HUES64 (cell line): ENCODE results near the gene DYSF.

Experiments
- H3K27ac ChIP-seq: 2 replicates; pipeline ENCODE4 v1.7.0; 2013; ENCODE audit warnings: low read depth, low read length, inconsistent platforms
- H3K27me3 ChIP-seq: 2 replicates; pipeline ENCODE4 v1.6.1; 2013; ENCODE audit warnings: mild to moderate bottlenecking, low read length; ENCODE audit not compliant: insufficient read depth
- H3K36me3 ChIP-seq: 2 replicates; pipeline ENCODE4 v1.6.1; 2013; ENCODE audit warnings: mild to moderate bottlenecking, low read length; ENCODE audit not compliant: insufficient read depth
- H3K4me1 ChIP-seq: 2 replicates; pipeline ENCODE4 v1.6.1; 2013; ENCODE audit warnings: mild to moderate bottlenecking, low read length, moderate library complexity; ENCODE audit not compliant: insufficient read depth
- H3K4me3 ChIP-seq: 2 replicates; pipeline ENCODE4 v1.5.1; 2013; ENCODE audit warnings: mild to moderate bottlenecking, low read length, moderate library complexity
- H3K9ac ChIP-seq: 2 replicates; pipeline ENCODE4 v1.6.1; 2013; ENCODE audit warnings: mild to moderate bottlenecking, low read depth, low read length
- H3K9me3 ChIP-seq: 2 replicates; pipeline ENCODE4 v1.6.1; 2013; ENCODE audit warnings: low read depth, low read length; ENCODE audit not compliant: insufficient read depth
- WGBS: fragments of 150-250, 120-280 bp; methylation state at CpG from one replicate; pipeline ENCODE4 v1.1.7; 2013; ENCODE audit warnings: missing lambda C conversion rate; 5-methylcytosine and 5-hydroxymethylcytosine counted together

The DYSF gene

GRCh38 chr2:71597756-71598155 is 144.4 kb downstream of the DYSF start:
- Histone ChIP-seq H3K4me3 (no peak overlapping the region), H3K36me3 (no peaks in the 10 kb centered on the region), H3K9ac (no peak overlapping the region), H3K4me1 (no peaks in the 10 kb centered on the region), H3K27me3 (no peaks in the 10 kb centered on the region), H3K9me3 (no peaks in the 10 kb centered on the region), H3K27ac (no peak overlapping the region)
- WGBS, result 93% methylated on average over 3 of the region's 4 CpGs

GRCh38 chr2:71598526-71598925 is 145.2 kb downstream of the DYSF start:
- Histone ChIP-seq H3K9ac (no peak overlapping the region), H3K4me3 (no peak overlapping the region), H3K27me3 (no peaks in the 10 kb centered on the region), H3K27ac (no peak overlapping the region), H3K9me3 (no peaks in the 10 kb centered on the region), H3K36me3 (no peaks in the 10 kb centered on the region), H3K4me1 (0 out of 2 replicates have a peak, but pooled peaks cover 3% of the 10 kb centered on the region)
- WGBS, result 91% methylated on average over 14 of the region's 14 CpGs

GRCh38 chr2:71599038-71599437 is 145.7 kb downstream of the DYSF start:
- no peaks in the 10 kb centered on the region for H3K9me3 ChIP-seq
- WGBS, result 91% methylated on average over 8 of the region's 8 CpGs
- H3K27ac ChIP-seq, result no peak overlapping the region
- H3K27me3 ChIP-seq, result no peaks in the 10 kb centered on the region
- no peak overlapping the region for H3K9ac ChIP-seq
- 0 out of 2 replicates have a peak, but pooled peaks cover 5% of the 10 kb centered on the region for H3K4me1 ChIP-seq
- no peak overlapping the region for H3K4me3 ChIP-seq
- no peaks in the 10 kb centered on the region for H3K36me3 ChIP-seq

GRCh38 chr2:71599646-71600236 is 146.4 kb downstream of the DYSF start:
- Histone ChIP-seq H3K9me3 (no peaks in the 10 kb centered on the region), H3K4me1 (0 out of 2 replicates have a peak, but pooled peaks cover 5% of the 10 kb centered on the region), H3K4me3 (no peak overlapping the region), H3K36me3 (no peaks in the 10 kb centered on the region), H3K27me3 (no peaks in the 10 kb centered on the region), H3K27ac (no peak overlapping the region), H3K9ac (no peak overlapping the region)
- 95% methylated on average over 13 of the region's 13 CpGs for WGBS

GRCh38 chr2:71600555-71600954 is 147.2 kb downstream of the DYSF start:
- Histone ChIP-seq H3K36me3 (no peaks in the 10 kb centered on the region), H3K9me3 (no peaks in the 10 kb centered on the region), H3K4me1 (peaks cover 13% of the 10 kb centered on the region), H3K4me3 (no peak overlapping the region), H3K9ac (no peak overlapping the region), H3K27me3 (no peaks in the 10 kb centered on the region), H3K27ac (no peak overlapping the region)
- WGBS, result 93% methylated on average over 9 of the region's 9 CpGs

- WGBS, result 94% methylated on average over 11 of the region's 11 CpGs
- Histone ChIP-seq H3K9me3 (no peaks in the 10 kb centered on the region), H3K27me3 (no peaks in the 10 kb centered on the region), H3K27ac (no peak overlapping the region), H3K9ac (no peak overlapping the region), H3K36me3 (no peaks in the 10 kb centered on the region), H3K4me1 (peaks cover 18% of the 10 kb centered on the region), H3K4me3 (no peak overlapping the region)
Measured at GRCh38 chr2:71601136-71602114, 148.1 kb downstream of the DYSF start.

- H3K27me3 ChIP-seq, result no peaks in the 10 kb centered on the region
- no peak overlapping the region for H3K9ac ChIP-seq
- no peak overlapping the region for H3K27ac ChIP-seq
- H3K36me3 ChIP-seq, result no peaks in the 10 kb centered on the region
- no peak overlapping the region for H3K4me3 ChIP-seq
- WGBS, result 94% methylated on average over 1 of the region's 1 CpG
- H3K4me1 ChIP-seq, result peaks cover 18% of the 10 kb centered on the region
- H3K9me3 ChIP-seq, result no peaks in the 10 kb centered on the region
Measured at GRCh38 chr2:71602115-71602495, 148.7 kb downstream of the DYSF start.

GRCh38 chr2:71602581-71602980 is 149.2 kb downstream of the DYSF start:
- no peaks in the 10 kb centered on the region; the same call in 1 of the 2 replicates for H3K27me3 ChIP-seq
- H3K4me1 ChIP-seq, result peaks cover 18% of the 10 kb centered on the region
- H3K9me3 ChIP-seq, result no peaks in the 10 kb centered on the region
- H3K36me3 ChIP-seq, result no peaks in the 10 kb centered on the region
- no peak overlapping the region for H3K27ac ChIP-seq
- 98% methylated on average over 4 of the region's 5 CpGs for WGBS
- no peak overlapping the region for H3K4me3 ChIP-seq
- H3K9ac ChIP-seq, result no peak overlapping the region

- Histone ChIP-seq H3K4me3 (no peak overlapping the region), H3K27me3 (no peaks in the 10 kb centered on the region; the same call in 1 of the 2 replicates), H3K36me3 (no peaks in the 10 kb centered on the region), H3K9me3 (no peaks in the 10 kb centered on the region), H3K4me1 (peaks cover 18% of the 10 kb centered on the region), H3K9ac (no peak overlapping the region), H3K27ac (no peak overlapping the region)
- 85% methylated on average over 13 of the region's 13 CpGs for WGBS
Measured at GRCh38 chr2:71603311-71603811, 150.0 kb downstream of the DYSF start.

- H3K9ac ChIP-seq, result no peak overlapping the region
- no peak overlapping the region for H3K4me3 ChIP-seq
- WGBS, result 86% methylated on average over 9 of the region's 9 CpGs
- no peaks in the 10 kb centered on the region for H3K9me3 ChIP-seq
- H3K36me3 ChIP-seq, result no peaks in the 10 kb centered on the region
- no peak overlapping the region for H3K27ac ChIP-seq
- no peaks in the 10 kb centered on the region; the same call in 1 of the 2 replicates for H3K27me3 ChIP-seq
- H3K4me1 ChIP-seq, result peaks cover 18% of the 10 kb centered on the region
Measured at GRCh38 chr2:71603851-71604725, 150.7 kb downstream of the DYSF start.
